ENCODE measurements around the gene CCBE1. TPM values are rescaled to one million over a fixed set of nuclear protein-coding genes. Genes with fewer than 3 reads are reported as not detected.
A peak's percentile ranks its signal among the peaks of the same experiment; 100 is the strongest.

Gene CCBE1
- total and polyA plus RNA-seq, 4 donors, result 0.99 to 2.7 (median 1.9) TPM

DNA sequence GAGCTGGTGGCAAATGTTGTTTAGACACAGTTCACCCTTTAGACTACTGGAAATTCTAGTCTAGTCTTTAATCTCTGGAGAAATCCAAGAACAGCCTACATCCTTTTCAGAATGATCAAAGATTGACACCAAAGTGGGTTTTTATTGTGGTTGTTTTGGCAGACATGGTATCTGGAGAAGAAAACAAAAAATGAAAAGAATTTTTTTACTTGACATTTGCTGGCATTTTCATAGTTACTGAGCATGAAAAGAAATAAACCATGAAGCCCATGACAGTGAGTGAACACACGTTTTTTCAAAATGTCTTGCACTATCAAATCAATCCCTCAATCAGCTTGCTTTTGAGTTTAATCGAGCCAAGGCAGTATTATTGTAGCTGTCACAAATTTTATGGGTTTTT lies 125.3 kb downstream of the CCBE1 start:
- no peaks in the 10 kb centered on the region for H3K36me3 ChIP-seq (ENCODE audit: control insufficient read depth, insufficient read depth, low read length)
- no peak overlapping the region for H3K27ac ChIP-seq (ENCODE audit: low read depth, low read length)
- H3K9me3 ChIP-seq (ENCODE audit: control insufficient read depth, insufficient read depth, low read length), result no peaks in the 10 kb centered on the region
- no peak overlapping the region for H3K4me3 ChIP-seq (ENCODE audit: low read depth, low read length)
- no CpG with 5 or more reads among the region's 2 CpGs for WGBS (ENCODE audit: insufficient coverage)
- peaks cover 4% of the 10 kb centered on the region for H3K27me3 ChIP-seq (ENCODE audit: control insufficient read depth, insufficient read depth, low read length)
- peaks cover 5% of the 10 kb centered on the region for H3K4me1 ChIP-seq (ENCODE audit: control insufficient read depth, insufficient read depth, low read length)
- DNase-seq (ENCODE audit: low read depth in 4 of 6, low spot score in 6 of 6), result peak in 1 of 6 donors; percentile 34

DNA sequence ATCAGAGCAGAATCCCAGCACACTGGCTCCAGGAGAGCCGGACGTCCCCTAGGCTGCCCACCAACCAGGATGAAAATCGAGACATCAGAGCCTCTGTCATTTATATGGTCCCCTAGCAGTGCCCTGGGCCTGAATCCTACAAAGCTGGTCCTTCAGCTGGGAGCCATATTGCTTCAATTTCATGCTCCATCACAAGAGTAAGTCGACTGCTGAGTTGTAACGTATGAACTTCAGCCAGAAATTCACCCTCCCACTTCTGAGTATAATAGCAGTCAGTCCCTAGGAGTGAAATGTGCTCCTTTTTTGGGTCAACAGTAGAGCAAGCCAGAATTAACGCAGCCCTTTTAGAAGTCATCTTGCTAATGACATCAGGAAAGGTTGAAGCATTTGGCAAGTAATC lies 126.4 kb downstream of the CCBE1 start:
- Histone ChIP-seq H3K27ac (ENCODE audit: low read depth, low read length) (no peak overlapping the region), H3K27me3 (ENCODE audit: control insufficient read depth, insufficient read depth, low read length) (peaks cover 4% of the 10 kb centered on the region), H3K4me3 (ENCODE audit: low read depth, low read length) (no peak overlapping the region), H3K36me3 (ENCODE audit: control insufficient read depth, insufficient read depth, low read length) (no peaks in the 10 kb centered on the region), H3K9me3 (ENCODE audit: control insufficient read depth, insufficient read depth, low read length) (no peaks in the 10 kb centered on the region), H3K4me1 (ENCODE audit: control insufficient read depth, insufficient read depth, low read length) (peaks cover 5% of the 10 kb centered on the region)
- DNase-seq (ENCODE audit: low read depth in 4 of 6, low spot score in 6 of 6), result peak in 2 of 6 donors; percentile 18 to 60
- 17% methylated on average over 3 of the region's 6 CpGs for WGBS (ENCODE audit: insufficient coverage)

DNA sequence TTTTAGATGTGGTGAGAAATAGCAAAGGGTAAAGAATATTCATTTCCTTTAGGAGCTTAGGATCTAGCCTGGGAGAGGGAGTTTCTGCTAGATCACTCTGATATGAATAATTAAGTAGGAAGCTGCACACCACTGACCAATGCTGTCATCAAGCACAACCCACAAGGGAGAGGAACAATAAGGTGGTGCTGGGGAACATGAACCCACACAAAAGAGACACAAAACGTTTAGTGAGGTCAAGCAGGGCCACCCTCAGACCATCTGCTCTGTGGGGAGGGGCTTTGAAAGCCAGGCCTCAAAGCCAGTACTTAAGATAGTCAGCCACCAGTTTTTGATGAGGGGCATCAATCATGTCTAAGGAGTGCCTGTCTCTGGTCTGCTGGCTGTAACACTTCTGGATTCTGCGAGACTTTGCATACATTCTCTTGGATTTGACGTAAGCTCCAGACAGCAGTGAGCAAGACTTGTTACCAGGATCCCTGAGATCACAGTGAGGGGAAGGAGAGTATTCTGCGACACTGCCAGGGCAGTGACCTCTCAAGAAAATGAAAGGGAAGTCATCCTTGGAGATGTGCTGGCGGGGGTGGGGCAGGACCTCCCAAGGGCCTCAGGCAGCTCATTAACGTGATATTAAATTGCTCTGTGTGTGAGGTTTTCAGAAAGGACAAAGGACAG lies 127.0 kb downstream of the CCBE1 start:
- 36% methylated on average over 6 of the region's 6 CpGs for WGBS (ENCODE audit: insufficient coverage)
- DNase-seq (ENCODE audit: low read depth in 4 of 6, low spot score in 6 of 6), result no peak
- H3K9me3 ChIP-seq (ENCODE audit: control insufficient read depth, insufficient read depth, low read length), result no peaks in the 10 kb centered on the region
- H3K4me3 ChIP-seq (ENCODE audit: low read depth, low read length), result no peak overlapping the region
- peaks cover 5% of the 10 kb centered on the region for H3K4me1 ChIP-seq (ENCODE audit: control insufficient read depth, insufficient read depth, low read length)
- H3K27ac ChIP-seq (ENCODE audit: low read depth, low read length), result no peak overlapping the region
- no peaks in the 10 kb centered on the region for H3K36me3 ChIP-seq (ENCODE audit: control insufficient read depth, insufficient read depth, low read length)
- peaks cover 4% of the 10 kb centered on the region for H3K27me3 ChIP-seq (ENCODE audit: control insufficient read depth, insufficient read depth, low read length)

DNA sequence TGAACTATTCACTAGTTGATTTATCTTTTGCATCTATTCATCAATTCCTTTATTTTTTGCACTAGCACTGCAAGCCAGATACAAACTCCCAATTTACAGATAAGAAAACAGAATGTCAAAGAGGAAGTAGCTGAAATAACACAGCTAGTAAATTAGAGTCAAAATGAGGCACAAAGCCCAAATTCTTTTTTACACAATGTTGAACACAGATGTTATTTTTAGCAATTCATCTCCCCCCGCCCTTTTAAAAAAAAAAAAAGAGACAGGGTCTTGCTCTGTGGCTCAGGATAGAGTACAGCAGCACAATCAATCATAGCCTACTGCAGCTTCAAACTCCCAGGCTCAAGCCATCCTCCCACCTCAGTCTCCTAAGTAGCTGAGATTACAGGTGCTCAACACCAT lies 127.8 kb downstream of the CCBE1 start:
- no CpG with 5 or more reads among the region's 1 CpG for WGBS (ENCODE audit: insufficient coverage)
- DNase-seq (ENCODE audit: low read depth in 4 of 6, low spot score in 6 of 6), result no peak

DNA sequence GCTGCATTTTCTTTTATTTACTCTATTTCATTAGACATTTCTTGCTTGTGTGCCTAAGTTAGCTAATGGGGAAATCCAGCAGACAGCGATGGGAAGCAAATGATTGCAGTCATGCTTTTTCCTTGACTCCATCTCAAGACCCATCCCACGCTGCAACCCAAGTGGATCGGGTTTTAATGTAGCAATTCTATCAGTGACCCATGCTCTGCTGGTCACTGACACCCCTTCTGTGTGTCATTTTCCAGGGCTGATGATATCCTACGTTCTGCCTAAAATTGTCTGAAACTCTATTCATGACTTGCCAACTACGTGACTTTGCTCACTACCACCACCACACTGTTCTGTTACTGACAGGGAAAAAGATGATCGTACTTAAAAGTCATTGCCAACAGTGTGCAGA lies 129.8 kb downstream of the CCBE1 start:
- Histone ChIP-seq H3K4me3 (ENCODE audit: low read depth, low read length) (no peak overlapping the region), H3K27me3 (ENCODE audit: control insufficient read depth, insufficient read depth, low read length) (peaks cover 2% of the 10 kb centered on the region), H3K36me3 (ENCODE audit: control insufficient read depth, insufficient read depth, low read length) (no peaks in the 10 kb centered on the region), H3K27ac (ENCODE audit: low read depth, low read length) (no peak overlapping the region), H3K4me1 (ENCODE audit: control insufficient read depth, insufficient read depth, low read length) (peaks cover 5% of the 10 kb centered on the region), H3K9me3 (ENCODE audit: control insufficient read depth, insufficient read depth, low read length) (no peaks in the 10 kb centered on the region)
- WGBS (ENCODE audit: insufficient coverage), result 82% methylated on average over 4 of the region's 6 CpGs
- DNase-seq (ENCODE audit: low read depth in 4 of 6, low spot score in 6 of 6), result no peak

More for the DNA sequence above, 127.8 kb downstream of the CCBE1 start:
- no peaks in the 10 kb centered on the region for H3K9me3 ChIP-seq (ENCODE audit: control insufficient read depth, insufficient read depth, low read length)
- no peak overlapping the region for H3K4me3 ChIP-seq (ENCODE audit: low read depth, low read length)
- peaks cover 5% of the 10 kb centered on the region for H3K4me1 ChIP-seq (ENCODE audit: control insufficient read depth, insufficient read depth, low read length)
- no peaks in the 10 kb centered on the region for H3K36me3 ChIP-seq (ENCODE audit: control insufficient read depth, insufficient read depth, low read length)
- no peak overlapping the region for H3K27ac ChIP-seq (ENCODE audit: low read depth, low read length)
- H3K27me3 ChIP-seq (ENCODE audit: control insufficient read depth, insufficient read depth, low read length), result peaks cover 2% of the 10 kb centered on the region

DNA sequence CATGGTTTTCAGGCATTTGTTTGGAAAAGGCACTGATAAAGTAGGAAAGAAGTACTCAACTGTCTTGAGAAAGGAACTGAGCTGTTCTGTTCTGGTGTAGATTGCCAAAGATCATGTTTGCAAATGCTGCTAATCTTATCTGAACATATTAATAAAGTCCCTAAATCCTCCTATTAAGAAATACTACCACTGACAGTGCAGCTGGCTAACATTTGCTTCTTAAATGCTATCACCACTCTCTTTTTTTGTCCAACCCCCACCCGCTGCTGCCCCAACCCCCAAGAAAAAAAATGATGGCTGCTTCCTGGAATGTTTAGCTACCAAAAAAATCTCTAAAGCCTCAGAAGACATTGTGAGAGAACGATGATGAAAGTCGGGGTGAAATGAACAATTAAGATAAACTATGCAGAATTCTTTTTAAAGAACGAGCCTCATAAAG lies 130.7 kb downstream of the CCBE1 start:
- Histone ChIP-seq H3K27me3 (ENCODE audit: control insufficient read depth, insufficient read depth, low read length) (peaks cover 2% of the 10 kb centered on the region), H3K27ac (ENCODE audit: low read depth, low read length) (no peak overlapping the region), H3K9me3 (ENCODE audit: control insufficient read depth, insufficient read depth, low read length) (no peaks in the 10 kb centered on the region), H3K4me1 (ENCODE audit: control insufficient read depth, insufficient read depth, low read length) (peaks cover 5% of the 10 kb centered on the region), H3K36me3 (ENCODE audit: control insufficient read depth, insufficient read depth, low read length) (no peaks in the 10 kb centered on the region), H3K4me3 (ENCODE audit: low read depth, low read length) (no peak overlapping the region)
- no peak for DNase-seq (ENCODE audit: low read depth in 4 of 6, low spot score in 6 of 6)
- 80% methylated on average over 1 of the region's 4 CpGs for WGBS (ENCODE audit: insufficient coverage)

DNA sequence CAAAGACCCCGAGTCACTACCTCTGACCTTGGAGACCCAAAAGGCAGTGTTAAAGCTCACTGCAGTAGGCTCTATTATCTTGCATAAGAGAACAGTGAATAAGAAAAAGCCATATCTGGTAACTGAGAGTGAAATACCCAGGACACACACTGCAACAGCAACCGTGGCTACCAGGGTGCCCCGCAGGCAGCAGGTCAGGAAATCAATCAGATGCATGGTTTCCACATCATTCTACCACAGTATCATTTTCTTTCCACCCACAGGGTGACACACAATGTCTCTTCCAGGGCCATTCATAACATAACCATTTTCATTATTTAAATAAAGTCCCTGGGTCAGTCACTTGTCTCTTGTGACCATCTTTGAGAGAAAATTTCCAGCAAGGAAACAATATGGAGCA lies 131.3 kb downstream of the CCBE1 start:
- Histone ChIP-seq H3K27me3 (ENCODE audit: control insufficient read depth, insufficient read depth, low read length) (peaks cover 2% of the 10 kb centered on the region), H3K27ac (ENCODE audit: low read depth, low read length) (no peak overlapping the region), H3K4me1 (ENCODE audit: control insufficient read depth, insufficient read depth, low read length) (peaks cover 5% of the 10 kb centered on the region), H3K9me3 (ENCODE audit: control insufficient read depth, insufficient read depth, low read length) (no peaks in the 10 kb centered on the region), H3K4me3 (ENCODE audit: low read depth, low read length) (no peak overlapping the region), H3K36me3 (ENCODE audit: control insufficient read depth, insufficient read depth, low read length) (no peaks in the 10 kb centered on the region)
- no peak for DNase-seq (ENCODE audit: low read depth in 4 of 6, low spot score in 6 of 6)
- 60% methylated on average over 2 of the region's 3 CpGs for WGBS (ENCODE audit: insufficient coverage)

DNA sequence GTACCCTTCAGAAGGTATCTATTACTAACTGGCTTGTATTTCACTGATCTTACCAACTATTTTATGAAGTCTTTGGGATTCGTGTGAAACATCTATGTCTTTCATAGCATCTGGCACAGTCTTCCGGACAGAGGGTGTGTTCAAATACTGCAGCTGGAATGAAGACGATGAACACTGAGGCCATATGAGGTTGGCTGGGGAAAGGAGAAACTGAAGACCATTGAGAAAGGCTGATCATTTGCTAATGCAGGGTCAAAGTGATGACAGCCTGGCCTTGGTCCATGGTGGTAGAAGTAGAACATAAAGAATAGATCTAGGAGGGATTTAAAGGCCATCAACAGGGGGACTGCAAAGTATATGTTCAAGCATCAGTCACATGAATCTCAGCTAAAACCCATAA lies 132.7 kb downstream of the CCBE1 start:
- no peak overlapping the region for H3K4me3 ChIP-seq (ENCODE audit: low read depth, low read length)
- DNase-seq (ENCODE audit: low read depth in 4 of 6, low spot score in 6 of 6), result no peak
- no peaks in the 10 kb centered on the region for H3K4me1 ChIP-seq (ENCODE audit: control insufficient read depth, insufficient read depth, low read length)
- H3K27ac ChIP-seq (ENCODE audit: low read depth, low read length), result no peak overlapping the region
- peaks cover 2% of the 10 kb centered on the region for H3K27me3 ChIP-seq (ENCODE audit: control insufficient read depth, insufficient read depth, low read length)
- WGBS (ENCODE audit: insufficient coverage), result 67% methylated on average over 2 of the region's 3 CpGs
- H3K9me3 ChIP-seq (ENCODE audit: control insufficient read depth, insufficient read depth, low read length), result no peaks in the 10 kb centered on the region
- H3K36me3 ChIP-seq (ENCODE audit: control insufficient read depth, insufficient read depth, low read length), result no peaks in the 10 kb centered on the region

DNA sequence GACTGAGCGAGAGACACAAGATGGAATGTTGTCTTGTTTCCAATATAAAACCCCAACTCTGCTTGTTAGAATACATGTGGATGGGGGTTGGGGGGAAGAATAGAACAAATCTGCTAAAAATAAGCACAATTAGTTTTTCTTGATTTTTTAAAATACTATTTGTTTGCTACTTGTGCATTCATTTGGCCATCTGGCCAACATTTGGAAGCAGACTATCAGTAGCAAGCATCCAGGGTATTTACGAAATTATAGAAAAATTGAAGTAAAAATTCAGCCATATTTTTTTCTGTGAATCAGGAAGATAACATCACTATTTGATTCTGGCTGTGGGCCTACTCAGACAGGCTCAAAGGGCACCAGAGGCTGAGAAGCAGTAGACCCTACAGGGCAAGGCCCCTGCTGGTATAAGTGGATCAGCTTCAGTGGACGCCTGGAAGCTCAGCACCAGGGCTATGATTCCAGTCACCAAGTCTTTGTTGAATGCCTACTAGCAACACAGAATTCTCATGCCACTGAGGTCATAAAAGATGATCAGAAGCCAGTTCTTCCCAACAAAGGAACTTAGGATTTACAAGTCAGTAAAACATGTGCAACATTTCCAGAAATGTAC lies 133.9 kb downstream of the CCBE1 start:
- Histone ChIP-seq H3K27me3 (ENCODE audit: control insufficient read depth, insufficient read depth, low read length) (no peaks in the 10 kb centered on the region), H3K9me3 (ENCODE audit: control insufficient read depth, insufficient read depth, low read length) (no peaks in the 10 kb centered on the region), H3K4me3 (ENCODE audit: low read depth, low read length) (no peak overlapping the region), H3K4me1 (ENCODE audit: control insufficient read depth, insufficient read depth, low read length) (no peaks in the 10 kb centered on the region), H3K36me3 (ENCODE audit: control insufficient read depth, insufficient read depth, low read length) (no peaks in the 10 kb centered on the region), H3K27ac (ENCODE audit: low read depth, low read length) (no peak overlapping the region)
- no peak for DNase-seq (ENCODE audit: low read depth in 4 of 6, low spot score in 6 of 6)
- 75% methylated on average over 1 of the region's 3 CpGs for WGBS (ENCODE audit: insufficient coverage)

DNA sequence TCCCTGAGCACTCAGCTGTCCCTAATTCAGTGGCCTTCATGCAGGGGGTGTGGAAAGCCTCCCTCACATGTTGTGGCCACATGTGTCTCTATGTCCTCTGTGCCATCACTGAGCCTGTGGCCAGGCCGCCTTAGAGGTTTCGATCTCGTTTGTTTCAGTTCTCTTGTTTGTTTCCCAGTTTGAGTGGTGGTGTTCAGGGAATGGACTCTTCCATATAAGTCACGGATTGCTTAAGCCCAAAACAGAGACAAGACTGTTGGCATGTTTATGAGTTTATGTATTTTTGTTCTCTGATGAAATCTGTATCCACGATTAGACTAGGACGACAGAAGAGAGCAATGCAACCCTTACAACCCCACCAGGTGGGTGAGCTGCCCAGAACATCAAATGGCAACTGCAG lies 134.5 kb downstream of the CCBE1 start:
- no CpG with 5 or more reads among the region's 6 CpGs for WGBS (ENCODE audit: insufficient coverage)
- H3K4me3 ChIP-seq (ENCODE audit: low read depth, low read length), result no peak overlapping the region
- no peaks in the 10 kb centered on the region for H3K4me1 ChIP-seq (ENCODE audit: control insufficient read depth, insufficient read depth, low read length)
- no peak overlapping the region for H3K27ac ChIP-seq (ENCODE audit: low read depth, low read length)
- no peaks in the 10 kb centered on the region for H3K36me3 ChIP-seq (ENCODE audit: control insufficient read depth, insufficient read depth, low read length)
- no peak for DNase-seq (ENCODE audit: low read depth in 4 of 6, low spot score in 6 of 6)
- H3K27me3 ChIP-seq (ENCODE audit: control insufficient read depth, insufficient read depth, low read length), result no peaks in the 10 kb centered on the region
- H3K9me3 ChIP-seq (ENCODE audit: control insufficient read depth, insufficient read depth, low read length), result no peaks in the 10 kb centered on the region
